NB4 (cell line): ENCODE measurements around the gene PRKG1.

Source experiments
- CTCF ChIP-seq: IDR thresholded peaks from one replicate; pipeline ENCODE4 v1.5.1; 2012; ENCODE audit warnings: low read depth, low read length
- MYC ChIP-seq: IDR thresholded peaks from 2 replicates; pipeline ENCODE4 v1.6.1; 2011; ENCODE audit warnings: low read depth, low read length

GRCh38 chr10:52100011-52100547, 1025.8 kb downstream of the PRKG1 start:
- TF ChIP-seq CTCF = no peak
- no peak for TF ChIP-seq MYC
